ENCODE measurements around the gene TPST1. TPM values are rescaled to one million over a fixed set of nuclear protein-coding genes. Genes with fewer than 3 reads are reported as not detected.

TPST1 gene
- total RNA-seq, 1 donor from 2014 or later = 36.5 TPM

DNA sequence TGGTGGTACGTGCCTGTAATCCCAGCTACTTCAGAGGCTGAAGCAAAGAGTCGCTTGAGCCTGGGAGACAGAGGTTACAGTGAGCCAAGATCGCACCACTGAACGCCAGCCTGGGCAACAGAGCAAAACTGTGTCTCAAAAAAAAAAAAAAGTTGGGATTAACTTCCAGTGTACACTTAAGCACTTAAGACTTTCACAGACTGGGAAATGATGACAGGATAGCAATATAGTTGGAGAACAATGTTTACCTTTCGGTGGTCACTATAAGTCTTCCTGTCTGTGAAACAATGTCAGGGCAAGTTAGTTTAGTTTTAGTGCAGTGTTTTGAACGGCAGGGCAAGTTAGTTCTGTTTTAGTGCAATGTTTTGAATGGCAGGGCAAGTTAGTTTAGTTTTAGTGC lies 130.2 kb downstream of the TPST1 start:
- H3K9ac ChIP-seq (ENCODE audit: low read length) = no peak overlapping the region
- DNase-seq (ENCODE audit: low read depth) (no peak), FAIRE-seq (no peak)

DNA sequence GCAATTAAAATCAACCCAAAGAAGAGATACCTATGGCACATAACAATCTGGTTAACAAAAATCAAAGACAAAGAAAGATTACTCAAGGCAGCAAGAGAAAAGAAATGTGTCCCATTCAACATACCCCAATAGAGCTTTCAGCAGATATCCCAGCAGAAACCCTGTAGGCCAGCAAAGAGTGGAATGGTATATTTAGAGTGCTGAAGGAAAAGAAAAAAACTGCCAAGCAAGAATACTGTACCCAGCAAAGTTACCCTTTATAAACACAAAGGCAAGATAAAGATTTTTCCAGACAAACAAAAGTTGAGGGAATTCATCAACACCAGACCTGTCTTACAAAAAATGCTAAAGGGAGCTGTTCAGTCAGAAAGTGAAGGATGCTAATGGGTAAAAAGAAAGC lies 131.6 kb downstream of the TPST1 start:
- Histone ChIP-seq H3K4me3 (ENCODE audit: insufficient read depth, low read depth, low read length) (no peak overlapping the region), H3K4me2 (ENCODE audit: low read length) (no peak overlapping the region), H3K27me3 (ENCODE audit: insufficient read depth, low read length) (no peaks in the 10 kb centered on the region), H3K79me2 (ENCODE audit: insufficient read depth, low read length) (no peaks in the 10 kb centered on the region), H4K20me1 (ENCODE audit: insufficient read depth, low read length) (no peaks in the 10 kb centered on the region), H2AFZ (ENCODE audit: low read depth, low read length) (no peak overlapping the region), H3K9ac (ENCODE audit: low read length) (no peak overlapping the region), H3K4me1 (ENCODE audit: insufficient read depth, low read length) (no peaks in the 10 kb centered on the region), H3K36me3 (ENCODE audit: insufficient read depth, low read length) (no peaks in the 10 kb centered on the region), H3K9me3 (ENCODE audit: insufficient read depth, low read depth, low read length) (no peaks in the 10 kb centered on the region), H3K27ac (ENCODE audit: low read depth, low read length) (no peak overlapping the region)
- FAIRE-seq (no peak), DNase-seq (ENCODE audit: low read depth) (no peak)
- H3K27ac Mint-ChIP-seq (ENCODE audit: unreplicated experiment) = no peak overlapping the region
- H3K36me3 Mint-ChIP-seq (ENCODE audit: low read depth, unreplicated experiment) = peaks cover 13% of the 10 kb centered on the region
- no peak for TF ChIP-seq EZH2 (IDR thresholded peaks at IDR 0.05; ENCODE audit: insufficient read depth, low read length)
- TF ChIP-seq, protein P1, sequence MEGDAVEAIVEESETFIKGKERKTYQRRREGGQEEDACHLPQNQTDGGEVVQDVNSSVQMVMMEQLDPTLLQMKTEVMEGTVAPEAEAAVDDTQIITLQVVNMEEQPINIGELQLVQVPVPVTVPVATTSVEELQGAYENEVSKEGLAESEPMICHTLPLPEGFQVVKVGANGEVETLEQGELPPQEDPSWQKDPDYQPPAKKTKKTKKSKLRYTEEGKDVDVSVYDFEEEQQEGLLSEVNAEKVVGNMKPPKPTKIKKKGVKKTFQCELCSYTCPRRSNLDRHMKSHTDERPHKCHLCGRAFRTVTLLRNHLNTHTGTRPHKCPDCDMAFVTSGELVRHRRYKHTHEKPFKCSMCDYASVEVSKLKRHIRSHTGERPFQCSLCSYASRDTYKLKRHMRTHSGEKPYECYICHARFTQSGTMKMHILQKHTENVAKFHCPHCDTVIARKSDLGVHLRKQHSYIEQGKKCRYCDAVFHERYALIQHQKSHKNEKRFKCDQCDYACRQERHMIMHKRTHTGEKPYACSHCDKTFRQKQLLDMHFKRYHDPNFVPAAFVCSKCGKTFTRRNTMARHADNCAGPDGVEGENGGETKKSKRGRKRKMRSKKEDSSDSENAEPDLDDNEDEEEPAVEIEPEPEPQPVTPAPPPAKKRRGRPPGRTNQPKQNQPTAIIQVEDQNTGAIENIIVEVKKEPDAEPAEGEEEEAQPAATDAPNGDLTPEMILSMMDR (IDR thresholded peaks at IDR 0.05; ENCODE audit: insufficient read depth, low read depth, low read length) = no peak
- H3K27me3 Mint-ChIP-seq (ENCODE audit: low read depth, unreplicated experiment) = no peaks in the 10 kb centered on the region
- H3K4me1 Mint-ChIP-seq (ENCODE audit: low read depth, unreplicated experiment) = peaks cover 6% of the 10 kb centered on the region
- H3K4me3 Mint-ChIP-seq (ENCODE audit: unreplicated experiment) = no peak overlapping the region
- peaks cover 23% of the 10 kb centered on the region for H3K9me3 Mint-ChIP-seq (ENCODE audit: unreplicated experiment)

More for the DNA sequence above, 130.2 kb downstream of the TPST1 start:
- H3K4me3 ChIP-seq (ENCODE audit: insufficient read depth, low read depth, low read length) = no peak overlapping the region
- no peaks in the 10 kb centered on the region for H3K27me3 Mint-ChIP-seq (ENCODE audit: low read depth, unreplicated experiment)
- H4K20me1 ChIP-seq (ENCODE audit: insufficient read depth, low read length) = no peaks in the 10 kb centered on the region
- no peaks in the 10 kb centered on the region for H3K79me2 ChIP-seq (ENCODE audit: insufficient read depth, low read length)
- no peak overlapping the region for H3K27ac ChIP-seq (ENCODE audit: low read depth, low read length)
- H3K9me3 Mint-ChIP-seq (ENCODE audit: unreplicated experiment) = peaks cover 19% of the 10 kb centered on the region
- no peak overlapping the region for H3K27ac Mint-ChIP-seq (ENCODE audit: unreplicated experiment)
- no peaks in the 10 kb centered on the region for H3K36me3 ChIP-seq (ENCODE audit: insufficient read depth, low read length)
- H3K4me1 ChIP-seq (ENCODE audit: insufficient read depth, low read length) = no peaks in the 10 kb centered on the region
- H3K9me3 ChIP-seq (ENCODE audit: insufficient read depth, low read depth, low read length) = no peaks in the 10 kb centered on the region
- no peak overlapping the region for H2AFZ ChIP-seq (ENCODE audit: low read depth, low read length)
- no peak overlapping the region for H3K4me3 Mint-ChIP-seq (ENCODE audit: unreplicated experiment)
- H3K36me3 Mint-ChIP-seq (ENCODE audit: low read depth, unreplicated experiment) = peaks cover 6% of the 10 kb centered on the region
- TF ChIP-seq, protein P1 (IDR thresholded peaks at IDR 0.05; ENCODE audit: insufficient read depth, low read depth, low read length) = no peak
- no peak for TF ChIP-seq EZH2 (IDR thresholded peaks at IDR 0.05; ENCODE audit: insufficient read depth, low read length)
- H3K27me3 ChIP-seq (ENCODE audit: insufficient read depth, low read length) = no peaks in the 10 kb centered on the region
- H3K4me2 ChIP-seq (ENCODE audit: low read length) = no peak overlapping the region
- H3K4me1 Mint-ChIP-seq (ENCODE audit: low read depth, unreplicated experiment) = peaks cover 6% of the 10 kb centered on the region

DNA sequence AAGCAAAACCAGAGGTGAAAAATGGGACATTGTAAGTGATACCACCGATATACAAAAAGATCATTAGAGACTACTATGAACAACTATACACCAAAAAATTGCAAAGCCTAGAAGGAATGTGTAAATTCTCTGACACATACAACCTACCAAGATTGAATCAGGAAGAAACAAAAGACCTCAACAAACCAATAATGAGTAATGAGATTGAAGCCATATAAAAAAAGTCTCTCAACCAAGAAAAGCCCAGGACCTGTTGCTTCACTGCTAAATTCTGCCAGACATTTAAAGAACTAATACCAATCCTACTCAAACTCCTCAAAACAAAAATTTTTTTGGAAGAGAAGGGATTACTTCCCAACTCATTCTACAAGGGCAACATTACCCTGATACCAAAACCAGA lies 134.0 kb downstream of the TPST1 start:
- H3K4me3 Mint-ChIP-seq (ENCODE audit: unreplicated experiment) = no peak overlapping the region
- FAIRE-seq (no peak), DNase-seq (ENCODE audit: low read depth) (no peak)
- H3K27ac Mint-ChIP-seq (ENCODE audit: unreplicated experiment) = no peak overlapping the region
- no peak for TF ChIP-seq EZH2 (IDR thresholded peaks at IDR 0.05; ENCODE audit: insufficient read depth, low read length)
- TF ChIP-seq, protein P1 (IDR thresholded peaks at IDR 0.05; ENCODE audit: insufficient read depth, low read depth, low read length) = no peak
- H3K27me3 Mint-ChIP-seq (ENCODE audit: low read depth, unreplicated experiment) = no peaks in the 10 kb centered on the region
- Histone ChIP-seq H2AFZ (ENCODE audit: low read depth, low read length) (no peak overlapping the region), H3K27ac (ENCODE audit: low read depth, low read length) (no peak overlapping the region), H3K4me2 (ENCODE audit: low read length) (no peak overlapping the region), H3K4me1 (ENCODE audit: insufficient read depth, low read length) (no peaks in the 10 kb centered on the region), H3K36me3 (ENCODE audit: insufficient read depth, low read length) (no peaks in the 10 kb centered on the region), H3K27me3 (ENCODE audit: insufficient read depth, low read length) (no peaks in the 10 kb centered on the region), H3K4me3 (ENCODE audit: insufficient read depth, low read depth, low read length) (no peak overlapping the region), H3K9ac (ENCODE audit: low read length) (no peak overlapping the region), H4K20me1 (ENCODE audit: insufficient read depth, low read length) (no peaks in the 10 kb centered on the region), H3K79me2 (ENCODE audit: insufficient read depth, low read length) (no peaks in the 10 kb centered on the region), H3K9me3 (ENCODE audit: insufficient read depth, low read depth, low read length) (no peaks in the 10 kb centered on the region)
- H3K36me3 Mint-ChIP-seq (ENCODE audit: low read depth, unreplicated experiment) = peaks cover 22% of the 10 kb centered on the region
- H3K4me1 Mint-ChIP-seq (ENCODE audit: low read depth, unreplicated experiment) = no peaks in the 10 kb centered on the region
- peaks cover 31% of the 10 kb centered on the region for H3K9me3 Mint-ChIP-seq (ENCODE audit: unreplicated experiment)

All from astrocyte (in vitro differentiated cells and primary cell).